ENCODE data around the gene PER1. TPM values are rescaled to one million over a fixed set of nuclear protein-coding genes. Genes with fewer than 3 reads are reported as not detected.
A peak's percentile ranks its signal among the peaks of the same experiment; 100 is the strongest.

The PER1 gene
- total RNA-seq, 4 donors from 2014 or later, result 67.1 to 188 (median 136) TPM

GRCh38 chr17:8185582-8186445 is 33.6 kb upstream of the PER1 start:
- H3K9me3 ChIP-seq, result no peaks in the 10 kb centered on the region
- TF ChIP-seq POLR2A (IDR thresholded peaks at IDR 0.05) (peak; percentile 57 to 70), CTCF (IDR thresholded peaks at IDR 0.05) (no peak), EP300 (IDR thresholded peaks at IDR 0.05) (no peak), POLR2AphosphoS5 (IDR thresholded peaks at IDR 0.05) (peak; percentile 86)
- 0 to 1% methylated on average over 19 to 24 of the region's 44 CpGs for WGBS, 2 donors (ENCODE audit: low coverage in 1 of 2)
- peak overlapping the region; percentile 85 to 98 (median 96) for H3K27ac ChIP-seq
- peak overlapping the region; percentile 67 to 77 for H3K4me3 ChIP-seq
- no peaks in the 10 kb centered on the region for H3K36me3 ChIP-seq
- peak; percentile 55 for ATAC-seq
- peaks cover 6 to 44% (median 14%) of the 10 kb centered on the region in 3 donors for H3K4me1 ChIP-seq
- H3K27me3 ChIP-seq, result no peaks in the 10 kb centered on the region

- WGBS, 2 donors (ENCODE audit: low coverage in 1 of 2), result 66 to 89% methylated on average over 10 to 11 of the region's 19 CpGs
- H3K4me1 ChIP-seq, result peaks cover 0 to 44% (median 15%) of the 10 kb centered on the region in 3 donors
- H3K9me3 ChIP-seq, result no peaks in the 10 kb centered on the region
Measured at GRCh38 chr17:8176998-8177731, 25.0 kb upstream of the PER1 start.

GRCh38 chr17:8176197-8176940 is 24.2 kb upstream of the PER1 start, which contains the start of gene TMEM107:
Gene TMEM107 (minus strand): TSS chr17:8176380. CDS start chr17:8176286, 94 bp downstream.
- TF ChIP-seq EP300 (IDR thresholded peaks at IDR 0.05), result no peak
- TF ChIP-seq POLR2A (IDR thresholded peaks at IDR 0.05), result peak; percentile 11 to 25
- TF ChIP-seq POLR2AphosphoS5 (IDR thresholded peaks at IDR 0.05), result peak; percentile 32
- H3K27ac ChIP-seq, result peak within 1 kb of the TSS; percentile 11 to 90 (median 83)
- H3K9me3 ChIP-seq, result no peaks in the 10 kb centered on the region
- H3K27me3 ChIP-seq, result no peaks in the 10 kb centered on the region
- H3K36me3 ChIP-seq, result no peaks in the 10 kb centered on the region
- H3K4me1 ChIP-seq, result peaks cover 0 to 44% (median 15%) of the 10 kb centered on the region in 3 donors
- H3K4me3 ChIP-seq, result peak within 1 kb of the TSS; percentile 46 to 62
- ATAC-seq, result peak; percentile 76
- WGBS, 2 donors (ENCODE audit: low coverage in 1 of 2), result 0% methylated on average over 1 to 6 of the region's 56 CpGs

More at GRCh38 chr17:8176998-8177731, 25.0 kb upstream of the PER1 start:
- Histone ChIP-seq H3K27me3 (no peaks in the 10 kb centered on the region), H3K4me3 (peak overlapping the region in 1 of 2 donors; percentile 62), H3K36me3 (no peaks in the 10 kb centered on the region), H3K27ac (peak overlapping the region in 3 of 4 donors; percentile 81 to 90 (median 85))
- no peak for ATAC-seq
- no peak for TF ChIP-seq EP300 (IDR thresholded peaks at IDR 0.05)
- TF ChIP-seq CTCF (IDR thresholded peaks at IDR 0.05), result no peak
- no peak for TF ChIP-seq POLR2AphosphoS5 (IDR thresholded peaks at IDR 0.05)
- TF ChIP-seq POLR2A (IDR thresholded peaks at IDR 0.05), result no peak

GRCh38 chr17:8175795-8176196 is 23.6 kb upstream of the PER1 start:
- H3K27me3 ChIP-seq, result no peaks in the 10 kb centered on the region
- peaks cover 0 to 44% (median 15%) of the 10 kb centered on the region in 3 donors for H3K4me1 ChIP-seq
- ATAC-seq, result peak; percentile 2
- H3K4me3 ChIP-seq, result peak overlapping the region; percentile 46 to 62
- H3K9me3 ChIP-seq, result no peaks in the 10 kb centered on the region
- TF ChIP-seq EP300 (IDR thresholded peaks at IDR 0.05) (no peak), CTCF (IDR thresholded peaks at IDR 0.05) (no peak), POLR2A (IDR thresholded peaks at IDR 0.05) (no peak), POLR2AphosphoS5 (IDR thresholded peaks at IDR 0.05) (no peak)
- H3K27ac ChIP-seq, result peak overlapping the region; percentile 11 to 90 (median 83)
- 15 to 47% methylated on average over 3 to 5 of the region's 11 CpGs for WGBS, 2 donors (ENCODE audit: low coverage in 1 of 2)
- H3K36me3 ChIP-seq, result no peaks in the 10 kb centered on the region

Measured in gastroesophageal sphincter (tissue), 4 donors.